ENCODE data around the gene CEP76. TPM values are rescaled to one million over a fixed set of nuclear protein-coding genes. Genes with fewer than 3 reads are reported as not detected.
A peak's percentile ranks its signal among the peaks of the same experiment; 100 is the strongest.

CEP76 gene
- total RNA-seq, 2 experiments from 2014 or later, result 8.0 to 8.7 TPM

- H3K27ac ChIP-seq (ENCODE audit: low read depth in 1 of 2, low read length in 2 of 2), result no peak overlapping the region
- H3K27ac Mint-ChIP-seq, result no peak overlapping the region
- ChIA-PET POLR2A (no interaction called here), CTCF (no interaction called here)
- no peaks in the 10 kb centered on the region for H3K36me3 ChIP-seq (ENCODE audit: insufficient read depth, low read length)
- H3K4me1 Mint-ChIP-seq (ENCODE audit: low read depth), result peaks cover 12% of the 10 kb centered on the region
- peak overlapping the region; percentile 82 for H3K4me3 Mint-ChIP-seq
- H3K27me3 Mint-ChIP-seq, result peaks cover 37% of the 10 kb centered on the region
- H3K9me3 Mint-ChIP-seq, result no peaks in the 10 kb centered on the region
- intact Hi-C loops (cut with DNase I, micrococcal nuclease), result loop anchor here in 1 of 2 experiments (5.0 kb wide), 1 partner anchor 278 kb away; the partner anchor contains the start of gene AFG3L2
- no peak for TF ChIP-seq CTCF (IDR thresholded peaks at IDR 0.05)
- no peaks in the 10 kb centered on the region for H3K27me3 ChIP-seq (ENCODE audit: control insufficient read depth in 1 of 2, insufficient read depth in 2 of 2, low read length in 2 of 2)
- no peak overlapping the region for H3K4me3 ChIP-seq (ENCODE audit: low read length)
- H3K4me1 ChIP-seq (ENCODE audit: insufficient read depth, low read length), result peaks cover 10% of the 10 kb centered on the region
- DNase-seq, result no peak
- H3K36me3 Mint-ChIP-seq (ENCODE audit: low read depth), result no peaks in the 10 kb centered on the region
- no peaks in the 10 kb centered on the region for H3K9me3 ChIP-seq (ENCODE audit: control insufficient read depth in 1 of 2, insufficient read depth in 1 of 2, low read length in 2 of 2)
- ATAC-seq (ENCODE audit: poor library complexity), result no peak
Observed at GRCh38 chr18:12654971-12655370, 47.6 kb downstream of the CEP76 start.

- Mint-ChIP-seq H3K4me1 (ENCODE audit: low read depth) (peaks cover 6% of the 10 kb centered on the region), H3K36me3 (ENCODE audit: low read depth) (no peaks in the 10 kb centered on the region), H3K9me3 (no peaks in the 10 kb centered on the region), H3K27me3 (peaks cover 46% of the 10 kb centered on the region), H3K27ac (no peak overlapping the region), H3K4me3 (peak overlapping the region; percentile 18)
- H3K4me3 ChIP-seq (ENCODE audit: low read length), result no peak overlapping the region
- intact Hi-C loops (cut with DNase I, micrococcal nuclease), result no loop called here
- ChIA-PET CTCF (no interaction called here), POLR2A (interaction anchor here (0.6 kb wide), 1 partner anchor 52 kb away, joined by 3 read pairs; no protein-coding TSS in a partner anchor)
- ATAC-seq (ENCODE audit: poor library complexity), result no peak
- TF ChIP-seq CTCF (IDR thresholded peaks at IDR 0.05), result no peak
- peaks cover 6% of the 10 kb centered on the region for H3K4me1 ChIP-seq (ENCODE audit: insufficient read depth, low read length)
- no peaks in the 10 kb centered on the region for H3K9me3 ChIP-seq (ENCODE audit: control insufficient read depth in 1 of 2, insufficient read depth in 1 of 2, low read length in 2 of 2)
- DNase-seq, result no peak
- no peak overlapping the region for H3K27ac ChIP-seq (ENCODE audit: low read depth in 1 of 2, low read length in 2 of 2)
- no peaks in the 10 kb centered on the region for H3K27me3 ChIP-seq (ENCODE audit: control insufficient read depth in 1 of 2, insufficient read depth in 2 of 2, low read length in 2 of 2)
- no peaks in the 10 kb centered on the region for H3K36me3 ChIP-seq (ENCODE audit: insufficient read depth, low read length)
Observed at GRCh38 chr18:12652861-12653401, 49.6 kb downstream of the CEP76 start.

- POLR2A ChIA-PET, result no interaction called here
- TF ChIP-seq CTCF (IDR thresholded peaks at IDR 0.05), result no peak
- Mint-ChIP-seq H3K36me3 (ENCODE audit: low read depth) (no peaks in the 10 kb centered on the region), H3K27ac (no peak overlapping the region), H3K4me1 (ENCODE audit: low read depth) (peaks cover 3% of the 10 kb centered on the region), H3K9me3 (no peaks in the 10 kb centered on the region), H3K4me3 (no peak overlapping the region), H3K27me3 (peaks cover 48% of the 10 kb centered on the region)
- no peak for DNase-seq
- no peak overlapping the region for H3K4me3 ChIP-seq (ENCODE audit: low read length)
- ATAC-seq (ENCODE audit: poor library complexity), result no peak
- no peaks in the 10 kb centered on the region for H3K36me3 ChIP-seq (ENCODE audit: insufficient read depth, low read length)
- peaks cover 2% of the 10 kb centered on the region for H3K4me1 ChIP-seq (ENCODE audit: insufficient read depth, low read length)
- CTCF ChIA-PET, result no interaction called here
- H3K9me3 ChIP-seq (ENCODE audit: control insufficient read depth in 1 of 2, insufficient read depth in 1 of 2, low read length in 2 of 2), result no peaks in the 10 kb centered on the region
- H3K27me3 ChIP-seq (ENCODE audit: control insufficient read depth in 1 of 2, insufficient read depth in 2 of 2, low read length in 2 of 2), result no peaks in the 10 kb centered on the region
- intact Hi-C loops (cut with DNase I, micrococcal nuclease), result no loop called here
- H3K27ac ChIP-seq (ENCODE audit: low read depth in 1 of 2, low read length in 2 of 2), result no peak overlapping the region
Observed at GRCh38 chr18:12651651-12652050, 50.9 kb downstream of the CEP76 start.

Measured in CD4-positive, alpha-beta T cell (primary cell).